GM12865 (cell line): Measurements from ENCODE around the gene DNAJC3.

Source experiments
- DNase-seq: peaks from one replicate; pipeline ENCODE4 v3.0.0; 2010; ENCODE audit warnings: low read depth
- H3K4me3 ChIP-seq: 2 replicates; pipeline ENCODE4 v1.5.1; 2011; ENCODE audit warnings: mild to moderate bottlenecking, low read depth, low read length, control low read depth
- CTCF ChIP-seq: IDR thresholded peaks from 2 replicates; pipeline ENCODE4 v1.5.1; 2011; ENCODE audit warnings: low read length, control low read depth, low read depth, inconsistent platforms; ENCODE audit not compliant: insufficient read depth; ENCODE audit errors: missing control alignments

DNAJC3 gene

GRCh38 chr13:95641291-95642027 is 35.5 kb upstream of the DNAJC3 start:
- no peak for TF ChIP-seq CTCF
- no peak overlapping the region for H3K4me3 ChIP-seq
- DNase-seq: no peak

GRCh38 chr13:95642028-95642621 is 34.8 kb upstream of the DNAJC3 start:
- peak; percentile 16 for DNase-seq
- no peak for TF ChIP-seq CTCF
- H3K4me3 ChIP-seq: no peak overlapping the region

DNA sequence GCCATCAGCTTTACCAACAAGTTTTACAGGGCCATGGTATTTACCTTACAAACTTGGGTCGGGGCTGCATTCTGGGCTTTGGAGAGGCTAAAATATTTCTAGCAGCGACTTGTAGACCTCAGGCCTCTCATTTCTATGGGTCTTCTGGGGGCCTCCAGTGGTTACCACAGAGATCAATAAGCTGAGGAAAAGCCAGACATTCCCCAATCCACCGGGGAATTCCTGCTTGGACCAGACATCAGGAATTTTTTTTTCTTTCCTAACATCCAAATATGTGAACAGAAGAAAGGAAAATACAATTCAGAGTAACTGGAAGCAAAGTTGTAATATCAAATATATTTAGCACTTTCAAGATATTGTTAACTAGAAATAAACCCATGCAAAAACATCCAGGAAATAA is 33.9 kb upstream of the DNAJC3 start:
- no peak for DNase-seq
- no peak overlapping the region for H3K4me3 ChIP-seq
- TF ChIP-seq CTCF: no peak

DNA sequence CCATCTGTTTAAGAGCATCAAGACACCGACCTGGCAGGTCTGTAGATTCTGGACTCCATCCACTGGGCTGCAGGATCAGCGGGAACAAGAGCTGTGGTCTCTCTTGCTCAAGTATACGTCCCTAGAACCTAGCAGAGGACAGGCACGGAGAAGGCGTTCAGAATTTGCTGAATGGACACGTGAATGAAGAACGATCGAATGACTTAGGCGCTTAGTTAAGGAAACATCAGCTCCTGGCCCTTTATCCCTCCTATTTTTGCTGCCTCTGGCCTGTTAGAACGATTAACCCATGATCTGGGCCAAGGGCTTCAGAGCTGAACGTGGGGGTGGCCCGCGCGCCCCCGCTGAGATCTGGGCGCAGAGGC is 33.4 kb upstream of the DNAJC3 start:
- H3K4me3 ChIP-seq: peak overlapping the region; percentile 61; the same call in 1 of the 2 replicates
- TF ChIP-seq CTCF: no peak
- no peak for DNase-seq

- no peak for TF ChIP-seq CTCF
- DNase-seq: no peak
- H3K4me3 ChIP-seq: peak overlapping the region; percentile 61
Measured at GRCh38 chr13:95643936-95644598, 32.9 kb upstream of the DNAJC3 start.

DNA sequence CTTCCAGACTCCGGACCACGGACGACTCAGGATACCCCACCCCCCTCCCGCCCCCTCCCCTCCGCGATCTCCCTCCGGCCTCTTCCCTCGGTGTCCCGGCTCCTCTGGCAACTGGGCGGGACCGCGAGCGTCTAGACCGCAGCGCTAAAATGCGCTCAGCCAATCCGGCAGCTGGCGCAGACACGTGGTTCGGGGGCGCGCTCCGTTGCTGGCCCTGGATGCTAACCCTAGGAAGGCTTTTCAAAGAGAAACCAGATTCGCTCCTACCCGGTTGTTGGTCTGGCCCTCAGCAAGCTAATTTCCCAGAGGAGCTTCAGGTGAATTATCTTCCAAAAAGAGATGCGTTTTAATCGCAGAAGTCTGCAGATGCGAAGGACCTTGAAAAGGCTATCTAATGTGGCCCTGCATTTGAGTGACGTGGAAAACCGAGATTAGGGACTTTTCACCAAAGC is 32.3 kb upstream of the DNAJC3 start, which contains the start of gene DZIP1:
DZIP1 (minus strand) TSS at position 106 of the 452 bp plus-strand sequence. CDS start 2,677 bp downstream, outside the sequence.
- no peak for TF ChIP-seq CTCF
- peak within 1 kb of the TSS; percentile 61 for H3K4me3 ChIP-seq
- peak; percentile 74 for DNase-seq
